Stimulated activated CD4-positive, alpha-beta T cell treated with anti-CD3 and anti-CD28 coated beads, Interleukin-15, amount 100 ng/mL, for 48 hours (primary cell): ENCODE measurements around the gene CD1C.
"Not testable (repeated sequence)": the region's sequence is repeated elsewhere in the genome, so short reads cannot be mapped to it uniquely, and the experiment has no call there.

ENCODE experiments used
- DNase-seq, 2 donors: peaks; one replicate each; pipeline ENCODE4 v3.0.0-alpha.2; 2020; ENCODE audit warnings: low read depth in 2 of 2

CD1C gene

DNA sequence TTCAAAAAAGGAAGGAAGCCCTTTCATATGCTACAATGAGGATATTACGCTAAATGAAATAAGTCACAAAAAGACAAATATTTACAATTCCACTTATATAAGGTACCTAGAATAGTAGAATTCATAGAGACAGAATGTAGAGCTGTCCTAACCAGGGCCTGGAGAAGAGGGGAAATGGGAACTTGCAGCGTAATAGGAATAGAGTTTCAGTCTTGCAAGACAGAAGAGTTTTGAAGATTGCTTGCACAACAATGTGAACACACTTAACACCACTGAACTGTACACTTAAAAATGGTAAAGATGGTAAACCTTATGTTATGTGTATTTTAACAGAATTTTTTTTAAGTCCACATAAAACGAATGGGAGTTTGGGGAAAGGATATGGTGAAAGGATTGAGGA, 38.7 kb downstream of the CD1C start:
- no peak for DNase-seq

DNA sequence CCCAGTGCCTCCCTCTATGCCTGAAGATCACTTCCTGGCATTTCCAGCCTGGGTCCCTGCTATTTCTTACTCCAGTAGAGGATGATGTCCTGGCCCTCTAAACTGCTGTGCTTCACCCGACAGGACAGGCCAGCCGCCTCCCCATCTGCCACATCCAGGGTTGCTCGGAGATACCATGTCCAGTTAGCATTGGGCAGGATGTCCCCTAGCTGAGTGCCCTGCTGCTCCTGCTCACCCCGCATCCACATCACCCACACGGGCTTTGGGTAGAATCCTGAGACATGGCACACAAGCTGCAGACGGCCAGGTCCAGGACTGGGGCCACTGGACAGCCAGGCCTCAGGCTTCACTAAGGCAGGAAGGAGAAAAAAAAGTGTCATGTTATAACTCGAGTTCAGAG, 39.6 kb downstream of the CD1C start:
- DNase-seq: no peak

- DNase-seq: no peak
These were observed 40.0 kb downstream of the CD1C start for GRCh38 chr1:158329733-158330132.

GRCh38 chr1:158330391-158331105, 40.8 kb downstream of the CD1C start:
- no peak for DNase-seq

DNA sequence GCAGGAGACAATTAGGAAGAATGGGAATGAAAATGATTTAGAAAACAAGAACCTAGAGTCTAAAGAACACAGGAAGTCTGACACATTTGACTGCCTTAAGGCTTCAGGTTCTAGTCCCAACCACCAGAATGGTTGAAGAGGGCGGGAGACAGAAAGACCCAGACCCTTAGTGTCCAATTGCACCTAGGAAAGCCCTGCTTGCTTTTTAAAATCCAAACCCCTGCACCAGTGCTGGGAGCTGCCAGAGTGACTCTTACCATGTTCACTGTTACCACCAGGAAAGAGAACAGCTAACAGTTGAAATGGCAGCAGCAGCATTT, 41.3 kb downstream of the CD1C start:
- DNase-seq: no peak

DNA sequence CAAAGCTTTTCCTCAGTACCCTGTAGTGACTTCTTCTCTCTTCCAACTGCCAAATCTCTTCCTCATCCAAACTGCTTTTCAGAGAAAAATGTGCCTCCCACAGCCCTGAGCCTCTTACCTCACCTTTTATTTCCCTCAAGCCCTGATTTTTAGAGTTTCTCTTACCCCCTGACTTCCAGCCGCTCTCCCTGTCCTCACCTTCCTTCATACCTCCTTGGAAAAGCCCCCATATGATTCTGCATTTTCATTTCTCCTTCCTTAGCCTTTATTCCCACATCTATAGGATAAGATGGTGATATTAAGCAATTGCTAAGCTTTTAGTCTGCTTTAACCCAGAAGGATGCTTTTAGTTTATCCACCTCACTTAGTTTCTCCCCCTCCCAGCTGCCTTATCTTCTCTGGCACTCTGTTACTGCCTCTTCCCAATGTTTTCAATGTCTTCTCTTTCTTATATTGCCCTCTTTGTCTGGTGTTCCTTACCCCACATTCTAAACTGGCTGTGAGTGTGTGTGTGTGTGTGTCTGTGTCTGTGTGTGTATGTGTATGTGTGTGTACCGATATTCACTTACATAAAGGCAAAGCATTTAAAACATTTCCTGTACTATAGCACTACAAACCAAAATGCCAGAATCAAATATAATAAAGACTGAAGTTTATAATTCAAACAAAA, 41.9 kb downstream of the CD1C start, which contains the start of gene CD1B:
TSS of gene CD1B (minus strand) at position 51 of the 670 bp plus-strand sequence. CDS start 108 bp downstream, outside the sequence.
- DNase-seq: no peak

GRCh38 chr1:158333405-158334155, 43.9 kb downstream of the CD1C start:
- no peak for DNase-seq

DNA sequence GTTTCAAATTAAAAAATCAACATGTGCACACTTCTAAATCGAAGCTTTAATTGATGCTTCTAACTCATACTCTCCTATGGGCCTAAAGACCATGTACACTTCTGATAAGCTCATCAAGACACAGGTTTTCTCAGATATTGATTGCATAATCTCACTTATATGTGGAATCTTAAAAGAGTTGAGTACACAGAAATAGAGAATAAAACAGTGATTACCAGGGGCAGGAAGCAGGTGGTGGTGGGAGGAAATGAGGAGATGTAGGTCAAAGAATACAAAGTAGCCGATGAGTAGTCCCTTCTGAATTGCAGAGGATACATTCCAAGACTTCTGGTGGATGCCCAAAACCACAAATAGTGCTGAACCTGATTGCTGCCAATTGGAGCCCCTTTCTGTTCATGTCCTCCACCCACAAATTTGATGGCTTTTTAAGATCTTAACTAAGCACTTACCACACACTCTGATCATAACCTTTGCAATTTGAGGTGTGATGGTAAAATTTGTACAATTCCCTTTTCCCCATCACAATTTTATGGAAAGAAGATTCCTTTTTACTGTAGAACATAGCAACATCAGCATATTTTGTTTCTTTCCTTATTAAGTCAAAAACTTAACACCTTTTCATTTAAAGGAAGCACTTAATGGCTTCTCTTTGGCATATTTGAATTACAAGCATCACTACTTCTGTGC, 44.9 kb downstream of the CD1C start:
- DNase-seq: no peak

- no peak for DNase-seq
These were observed 45.5 kb downstream of the CD1C start for GRCh38 chr1:158335213-158335532.

DNA sequence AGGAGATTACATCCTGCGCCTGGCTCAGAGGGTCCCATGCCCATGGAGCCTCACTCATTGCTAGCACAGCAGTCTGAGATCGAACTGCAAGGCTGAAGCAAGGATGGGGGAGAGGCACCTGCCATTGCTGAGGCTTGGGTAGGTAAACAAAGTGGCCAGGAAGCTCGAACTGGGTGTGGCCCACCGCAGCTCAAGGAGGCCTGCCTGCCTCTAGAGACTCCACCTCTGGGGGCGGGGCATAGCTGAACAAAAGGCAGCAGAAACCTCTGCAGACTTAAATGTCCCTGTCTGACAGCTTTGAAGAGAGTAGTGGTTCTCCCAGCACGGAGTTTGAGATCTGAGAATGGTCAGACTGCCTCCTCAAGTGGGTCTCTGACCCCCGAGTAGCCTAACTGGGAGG, 46.7 kb downstream of the CD1C start:
- DNase-seq: not testable (repeated sequence)
